ENCODE measurements around the gene CAMK2D.

DNA sequence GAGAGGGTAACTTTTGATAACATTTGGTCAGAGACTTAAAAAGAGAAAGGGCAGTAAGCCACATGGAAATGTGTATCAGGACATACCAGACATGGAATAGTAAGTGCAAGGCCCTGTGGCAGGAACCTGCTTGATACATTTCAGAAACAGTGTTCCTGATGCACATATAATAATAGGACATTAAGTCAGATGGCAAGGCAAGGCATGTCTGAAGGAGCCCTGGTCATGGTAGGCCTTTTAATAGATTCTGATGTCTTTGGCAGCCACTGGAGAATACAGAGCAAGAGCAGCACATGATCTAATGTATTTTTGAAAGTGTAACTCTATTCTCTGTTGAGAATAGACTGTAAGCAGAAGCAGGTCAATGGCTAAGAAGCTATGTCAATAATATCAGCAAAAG lies 279.7 kb downstream of the CAMK2D start:
- TF ChIP-seq, protein P1, sequence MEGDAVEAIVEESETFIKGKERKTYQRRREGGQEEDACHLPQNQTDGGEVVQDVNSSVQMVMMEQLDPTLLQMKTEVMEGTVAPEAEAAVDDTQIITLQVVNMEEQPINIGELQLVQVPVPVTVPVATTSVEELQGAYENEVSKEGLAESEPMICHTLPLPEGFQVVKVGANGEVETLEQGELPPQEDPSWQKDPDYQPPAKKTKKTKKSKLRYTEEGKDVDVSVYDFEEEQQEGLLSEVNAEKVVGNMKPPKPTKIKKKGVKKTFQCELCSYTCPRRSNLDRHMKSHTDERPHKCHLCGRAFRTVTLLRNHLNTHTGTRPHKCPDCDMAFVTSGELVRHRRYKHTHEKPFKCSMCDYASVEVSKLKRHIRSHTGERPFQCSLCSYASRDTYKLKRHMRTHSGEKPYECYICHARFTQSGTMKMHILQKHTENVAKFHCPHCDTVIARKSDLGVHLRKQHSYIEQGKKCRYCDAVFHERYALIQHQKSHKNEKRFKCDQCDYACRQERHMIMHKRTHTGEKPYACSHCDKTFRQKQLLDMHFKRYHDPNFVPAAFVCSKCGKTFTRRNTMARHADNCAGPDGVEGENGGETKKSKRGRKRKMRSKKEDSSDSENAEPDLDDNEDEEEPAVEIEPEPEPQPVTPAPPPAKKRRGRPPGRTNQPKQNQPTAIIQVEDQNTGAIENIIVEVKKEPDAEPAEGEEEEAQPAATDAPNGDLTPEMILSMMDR (IDR thresholded peaks at IDR 0.05; ENCODE audit: poor library complexity) = no peak
- no peak for TF ChIP-seq EZH2 (IDR thresholded peaks at IDR 0.05; ENCODE audit: borderline replicate concordance)

All from hepatocyte (in vitro differentiated cells).